OCI-LY1 (cell line): ENCODE data around the gene LEKR1.

Experiments used
- H2AFZ ChIP-seq: fragments of 200-600 bp; sonication (generic), shearing (Covaris generic); 2 replicates; pipeline ENCODE4 v1.6.0; 2014; ENCODE audit warnings: antibody characterized with exemption, mild to moderate bottlenecking, low read length
- H3F3A ChIP-seq: fragments of 200-600 bp; sonication (generic), shearing (Covaris generic); 2 replicates; pipeline ENCODE4 v1.6.0; 2014; ENCODE audit warnings: mild to moderate bottlenecking, antibody characterized with exemption, low read length, moderate library complexity; ENCODE audit not compliant: insufficient read depth
- H3K27ac ChIP-seq: fragments of 200-600 bp; sonication (generic); 2 replicates; pipeline ENCODE4 v1.5.1; 2014; ENCODE audit warnings: low read length, mixed run types, mild to moderate bottlenecking, low read depth; ENCODE audit not compliant: poor library complexity, severe bottlenecking
- H3K27me3 ChIP-seq: fragments of 200-600 bp; sonication (generic); 2 replicates; pipeline ENCODE4 v1.6.0; 2014; ENCODE audit warnings: antibody characterized with exemption, mild to moderate bottlenecking, low read length, moderate library complexity; ENCODE audit not compliant: insufficient read depth
- H3K36me3 ChIP-seq: fragments of 200-600 bp; sonication (generic); 2 replicates; pipeline ENCODE4 v1.6.1; 2014; ENCODE audit warnings: mild to moderate bottlenecking, antibody characterized with exemption, low read length, moderate library complexity, mixed read lengths; ENCODE audit not compliant: insufficient read depth
- H3K4me1 ChIP-seq: fragments of 200-600 bp; sonication (generic); 2 replicates; pipeline ENCODE4 v1.5.1; 2014; ENCODE audit warnings: mild to moderate bottlenecking, low read length, moderate library complexity; ENCODE audit not compliant: insufficient read depth, severe bottlenecking
- H3K4me2 ChIP-seq: fragments of 200-600 bp; sonication (generic), shearing (Covaris generic); 2 replicates; pipeline ENCODE4 v1.6.1; 2014; ENCODE audit warnings: low read length
- H3K4me3 ChIP-seq: fragments of 200-600 bp; sonication (generic); 2 replicates; pipeline ENCODE4 v1.5.1; 2014; ENCODE audit warnings: low read length, low read depth, mild to moderate bottlenecking, mixed read lengths; ENCODE audit not compliant: poor library complexity, severe bottlenecking
- H3K79me2 ChIP-seq: fragments of 200-600 bp; shearing (Covaris generic); 2 replicates; pipeline ENCODE4 v1.6.1; 2016; ENCODE audit warnings: mixed run types, low read length, mixed read lengths; ENCODE audit not compliant: insufficient read depth
- H3K9ac ChIP-seq: fragments of 200-600 bp; sonication (generic), shearing (Covaris generic); 2 replicates; pipeline ENCODE4 v1.6.1; 2014; ENCODE audit warnings: mild to moderate bottlenecking, low read length, mixed read lengths
- H3K9me2 ChIP-seq: fragments of 200-600 bp; sonication (generic), shearing (Covaris generic); 2 replicates; pipeline ENCODE4 v1.6.1; 2014; ENCODE audit warnings: low read depth, mild to moderate bottlenecking, low read length, mixed read lengths
- H3K9me3 ChIP-seq: fragments of 200-600 bp; shearing (Covaris generic); 2 replicates; pipeline ENCODE4 v1.6.1; 2014; ENCODE audit warnings: low read length, mixed read lengths
- H4K20me1 ChIP-seq: fragments of 200-600 bp; sonication (generic), shearing (Covaris generic); 2 replicates; pipeline ENCODE4 v1.6.0; 2016; ENCODE audit warnings: mild to moderate bottlenecking, low read length; ENCODE audit not compliant: insufficient read depth
- EZH2 ChIP-seq: fragments of 200-600 bp; sonication (generic), shearing (Covaris generic); IDR thresholded peaks from 2 replicates; pipeline ENCODE4 v1.8.0; 2017; ENCODE audit warnings: borderline replicate concordance, mixed run types, mild to moderate bottlenecking, antibody characterized with exemption, low read length, moderate library complexity, mixed read lengths
- TF ChIP-seq, protein P1 (sequence below): fragments of 200-600 bp; sonication (generic), shearing (Covaris generic); IDR thresholded peaks from 2 replicates; pipeline ENCODE4 v1.5.1; 2017; ENCODE audit warnings: mild to moderate bottlenecking, antibody characterized with exemption, low read length, moderate library complexity, mixed read lengths

Gene LEKR1

DNA sequence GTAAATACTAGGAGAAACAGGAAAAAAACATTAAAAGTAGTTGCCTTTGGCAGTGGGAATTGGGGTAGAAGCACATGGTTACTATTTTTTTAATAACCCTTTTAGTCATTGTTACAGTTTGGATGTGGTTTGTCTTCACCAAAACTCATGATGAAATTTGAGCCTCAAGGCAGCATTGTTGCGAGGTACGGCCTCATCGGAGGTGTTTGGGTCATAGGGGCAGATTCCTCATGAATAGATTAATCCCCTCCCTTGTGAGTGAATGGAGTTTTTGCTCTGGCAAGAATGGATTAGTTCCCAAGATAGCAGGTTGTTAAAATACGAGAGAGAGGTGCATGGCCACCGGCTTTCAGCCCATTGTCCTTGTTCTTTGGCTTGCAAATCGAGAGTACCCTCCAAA lies 92.6 kb downstream of the LEKR1 start:
- Histone ChIP-seq H2AFZ (no peak overlapping the region), H3K9ac (no peak overlapping the region), H3K9me2 (no peaks in the 10 kb centered on the region), H3K4me1 (no peaks in the 10 kb centered on the region), H3K79me2 (no peaks in the 10 kb centered on the region), H3K4me3 (no peak overlapping the region), H4K20me1 (no peaks in the 10 kb centered on the region), H3K4me2 (no peak overlapping the region), H3K9me3 (no peaks in the 10 kb centered on the region; the same call in 1 of the 2 replicates), H3K27ac (no peak overlapping the region), H3F3A (no peaks in the 10 kb centered on the region), H3K36me3 (no peaks in the 10 kb centered on the region), H3K27me3 (no peaks in the 10 kb centered on the region)
- TF ChIP-seq EZH2 = no peak
- TF ChIP-seq, protein P1, sequence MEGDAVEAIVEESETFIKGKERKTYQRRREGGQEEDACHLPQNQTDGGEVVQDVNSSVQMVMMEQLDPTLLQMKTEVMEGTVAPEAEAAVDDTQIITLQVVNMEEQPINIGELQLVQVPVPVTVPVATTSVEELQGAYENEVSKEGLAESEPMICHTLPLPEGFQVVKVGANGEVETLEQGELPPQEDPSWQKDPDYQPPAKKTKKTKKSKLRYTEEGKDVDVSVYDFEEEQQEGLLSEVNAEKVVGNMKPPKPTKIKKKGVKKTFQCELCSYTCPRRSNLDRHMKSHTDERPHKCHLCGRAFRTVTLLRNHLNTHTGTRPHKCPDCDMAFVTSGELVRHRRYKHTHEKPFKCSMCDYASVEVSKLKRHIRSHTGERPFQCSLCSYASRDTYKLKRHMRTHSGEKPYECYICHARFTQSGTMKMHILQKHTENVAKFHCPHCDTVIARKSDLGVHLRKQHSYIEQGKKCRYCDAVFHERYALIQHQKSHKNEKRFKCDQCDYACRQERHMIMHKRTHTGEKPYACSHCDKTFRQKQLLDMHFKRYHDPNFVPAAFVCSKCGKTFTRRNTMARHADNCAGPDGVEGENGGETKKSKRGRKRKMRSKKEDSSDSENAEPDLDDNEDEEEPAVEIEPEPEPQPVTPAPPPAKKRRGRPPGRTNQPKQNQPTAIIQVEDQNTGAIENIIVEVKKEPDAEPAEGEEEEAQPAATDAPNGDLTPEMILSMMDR = no peak

DNA sequence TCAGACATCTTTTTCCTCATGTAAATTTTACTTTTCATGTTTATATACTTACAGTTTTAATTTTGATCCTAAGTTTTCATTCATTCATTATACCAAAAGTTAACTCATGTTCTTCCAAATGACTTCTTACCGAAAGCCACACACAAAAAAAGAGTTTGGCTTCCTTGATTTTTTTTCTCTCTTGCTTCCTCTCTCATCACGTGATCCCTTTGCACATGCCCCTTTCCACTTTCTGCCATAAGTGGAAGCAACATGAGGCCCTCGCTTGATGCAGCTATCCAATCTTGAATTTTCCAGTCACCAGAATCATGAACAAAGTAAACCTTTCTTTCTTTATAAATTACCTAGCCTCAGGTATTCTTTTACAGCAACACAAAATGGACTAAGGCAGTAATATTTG lies 93.7 kb downstream of the LEKR1 start:
- Histone ChIP-seq H3K27me3 (no peaks in the 10 kb centered on the region), H3K27ac (no peak overlapping the region), H3K36me3 (no peaks in the 10 kb centered on the region), H3K4me1 (no peaks in the 10 kb centered on the region), H3K9ac (no peak overlapping the region), H3K4me2 (no peak overlapping the region), H3K9me3 (no peaks in the 10 kb centered on the region; the same call in 1 of the 2 replicates), H4K20me1 (no peaks in the 10 kb centered on the region), H3F3A (no peaks in the 10 kb centered on the region), H3K9me2 (no peaks in the 10 kb centered on the region), H3K79me2 (no peaks in the 10 kb centered on the region), H3K4me3 (no peak overlapping the region), H2AFZ (no peak overlapping the region)
- no peak for TF ChIP-seq EZH2
- TF ChIP-seq, protein P1 = no peak

DNA sequence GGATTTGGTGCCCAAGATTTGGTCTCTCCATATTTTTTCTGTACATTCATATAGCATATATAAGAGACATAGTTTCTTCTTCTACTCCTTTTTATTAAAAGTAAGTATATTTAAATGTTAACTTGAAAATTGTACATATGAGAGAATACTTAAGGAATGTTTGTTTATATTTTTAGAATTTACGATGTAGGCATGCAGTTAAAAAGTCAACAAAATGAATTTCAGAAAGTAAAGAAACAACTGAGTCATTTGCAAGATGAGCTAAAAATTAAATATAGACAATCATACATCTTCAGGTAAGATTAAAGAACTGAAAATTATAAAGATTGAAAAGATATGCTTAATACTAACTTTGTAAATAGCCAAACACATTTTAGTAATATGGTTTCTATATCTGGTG lies 94.2 kb downstream of the LEKR1 start:
- Histone ChIP-seq H4K20me1 (no peaks in the 10 kb centered on the region), H3K27ac (no peak overlapping the region), H3K9ac (no peak overlapping the region), H2AFZ (no peak overlapping the region), H3K9me2 (no peaks in the 10 kb centered on the region), H3K79me2 (no peaks in the 10 kb centered on the region), H3K36me3 (no peaks in the 10 kb centered on the region), H3K9me3 (no peaks in the 10 kb centered on the region; the same call in 1 of the 2 replicates), H3K4me2 (no peak overlapping the region), H3K27me3 (no peaks in the 10 kb centered on the region), H3K4me1 (no peaks in the 10 kb centered on the region), H3K4me3 (no peak overlapping the region), H3F3A (no peaks in the 10 kb centered on the region)
- TF ChIP-seq, protein P1 = no peak
- TF ChIP-seq EZH2 = no peak
